Natural killer cell (primary cell): Measurements from ENCODE around the gene SYNGR1. TPM values are rescaled to one million over a fixed set of nuclear protein-coding genes. Genes with fewer than 3 reads are reported as not detected.

Experiments used
- ATAC-seq, 3 donors: fragments of 150-1000 bp in 2 of 3; fragments of 200-7000 bp in 1 of 3; cut with Tn5 transposase; 1 replicate in 1 of 3; 2 replicates in 2 of 3; pipeline ENCODE4 v1.10.0; 2021; ENCODE audit warnings: mild to moderate bottlenecking in 2 of 3, moderate library complexity in 2 of 3
- DNase-seq, 2 donors: peaks; one replicate each; pipeline versions ENCODE4 v3.0.0 to v3.0.0-alpha.2; 2013 to 2021; ENCODE audit warnings: mixed read lengths in 1 of 2
- H3K27ac ChIP-seq: one replicate; pipeline ENCODE4 v1.5.1; 2013; ENCODE audit warnings: mild to moderate bottlenecking, low read length
- H3K27me3 ChIP-seq: one replicate; pipeline ENCODE4 v1.6.1; 2013; ENCODE audit warnings: low read length; ENCODE audit not compliant: control insufficient read depth, insufficient read depth
- H3K36me3 ChIP-seq: one replicate; pipeline ENCODE4 v1.6.1; 2013; ENCODE audit warnings: low read length; ENCODE audit not compliant: control insufficient read depth, insufficient read depth
- H3K4me1 ChIP-seq: one replicate; pipeline ENCODE4 v1.6.1; 2013; ENCODE audit warnings: low read length; ENCODE audit not compliant: control insufficient read depth, insufficient read depth
- H3K4me3 ChIP-seq: one replicate; pipeline ENCODE4 v1.5.1; 2013; ENCODE audit warnings: low read length
- H3K9me3 ChIP-seq: one replicate; pipeline ENCODE4 v1.6.1; 2013; ENCODE audit warnings: low read length; ENCODE audit not compliant: control insufficient read depth, insufficient read depth
- H3K27ac Mint-ChIP-seq, 2 donors: one replicate each; pipeline ENCODE4 v1.8.0; 2022; ENCODE audit warnings: mild to moderate bottlenecking in 2 of 2, mixed read lengths in 2 of 2, moderate library complexity in 1 of 2
- H3K27me3 Mint-ChIP-seq, 2 donors: one replicate each; pipeline ENCODE4 v1.8.0; 2022; ENCODE audit warnings: low read depth in 2 of 2, mixed read lengths in 2 of 2
- H3K36me3 Mint-ChIP-seq: one replicate; pipeline ENCODE4 v1.8.0; 2022; ENCODE audit warnings: mixed read lengths
- H3K4me1 Mint-ChIP-seq, 2 donors: one replicate each; pipeline ENCODE4 v1.8.0; 2022; ENCODE audit warnings: mixed read lengths in 2 of 2
- H3K4me3 Mint-ChIP-seq: one replicate; pipeline ENCODE4 v1.8.0; 2022; ENCODE audit warnings: mild to moderate bottlenecking, moderate library complexity, mixed read lengths
- H3K9me3 Mint-ChIP-seq, 2 donors: one replicate each; pipeline ENCODE4 v1.8.0; 2022; ENCODE audit warnings: mixed read lengths in 2 of 2
- CTCF ChIP-seq: fragments of 200-600 bp; IDR thresholded peaks from one replicate; pipeline ENCODE4 v1.8.0; 2022; ENCODE audit warnings: antibody characterized with exemption
- WGBS: methylation state at CpG from one replicate; pipeline ENCODE4 v1.1.7; 2013; ENCODE audit warnings: missing lambda C conversion rate; ENCODE audit not compliant: insufficient coverage; 5-methylcytosine and 5-hydroxymethylcytosine counted together
- intact Hi-C: fragments of 100-400 bp; cut with micrococcal nuclease; formaldehyde crosslinking; loops from one replicate; pipeline ENCODE4 v1.14.2; 2022
- total RNA-seq, 4 donors: library from RNA; stranded (reverse); fragments of 120-200 nt in 1 of 4; gene quantifications; one replicate each; pipeline versions ENCODE4 v1.2.3 to v1.2.4, GENCODE V29; 2013 to 2022

Gene SYNGR1
- total RNA-seq: 10 to 100 TPM; 30.3 to 35.7 (median 31.3) TPM
- total RNA-seq (2013): 7.2 TPM

GRCh38 chr22:39349967-39350726 is at the start of gene SYNGR1:
Gene SYNGR1, plus strand, starts transcription at chr22:39349991. Its CDS starts 20 bp downstream, at chr22:39350011.
- Histone ChIP-seq H3K36me3 (no peaks in the 10 kb centered on the region), H3K27me3 (peaks cover 7% of the 10 kb centered on the region), H3K27ac (peak within 1 kb of the TSS; percentile 87), H3K9me3 (no peaks in the 10 kb centered on the region), H3K4me1 (peaks cover 59% of the 10 kb centered on the region), H3K4me3 (peak within 1 kb of the TSS; percentile 73)
- DNase-seq (peak in 1 of 2 donors; percentile 25), ATAC-seq (peak in 2 of 3 donors; percentile 3 to 4)
- Mint-ChIP-seq H3K27ac (peak within 1 kb of the TSS; percentile 83 to 86), H3K4me1 (peaks cover 14 to 30% of the 10 kb centered on the region in 2 donors), H3K4me3 (peak within 1 kb of the TSS; percentile 90), H3K27me3 (peaks cover 0 to 6% of the 10 kb centered on the region in 2 donors), H3K9me3 (no peaks in the 10 kb centered on the region), H3K36me3 (no peaks in the 10 kb centered on the region)
- intact Hi-C loops: no loop called here
- 1% methylated on average over 85 of the region's 87 CpGs for WGBS
- TF ChIP-seq CTCF: no peak

- no peak overlapping the region for H3K4me3 Mint-ChIP-seq
- TF ChIP-seq CTCF: no peak
- H3K4me1 Mint-ChIP-seq: peaks cover 14 to 17% of the 10 kb centered on the region in 2 donors
- Histone ChIP-seq H3K9me3 (no peaks in the 10 kb centered on the region), H3K4me1 (peaks cover 17% of the 10 kb centered on the region), H3K36me3 (no peaks in the 10 kb centered on the region), H3K4me3 (no peak overlapping the region), H3K27me3 (no peaks in the 10 kb centered on the region), H3K27ac (no peak overlapping the region)
- WGBS: 15% methylated on average over 19 of the region's 19 CpGs
- H3K27ac Mint-ChIP-seq: peak overlapping the region in 1 of 2 donors; percentile 68
- H3K9me3 Mint-ChIP-seq: no peaks in the 10 kb centered on the region
- DNase-seq (no peak), ATAC-seq (peak; percentile 24 to 45 (median 36))
- intact Hi-C loops: no loop called here
- peaks cover 17 to 21% of the 10 kb centered on the region in 2 donors for H3K27me3 Mint-ChIP-seq
- no peaks in the 10 kb centered on the region for H3K36me3 Mint-ChIP-seq
Observed at GRCh38 chr22:39300186-39300830, 49.5 kb upstream of the SYNGR1 start.

- Mint-ChIP-seq H3K9me3 (no peaks in the 10 kb centered on the region), H3K27ac (no peak overlapping the region), H3K4me3 (no peak overlapping the region), H3K27me3 (peaks cover 17 to 21% of the 10 kb centered on the region in 2 donors), H3K4me1 (peaks cover 14 to 17% of the 10 kb centered on the region in 2 donors), H3K36me3 (no peaks in the 10 kb centered on the region)
- H3K4me1 ChIP-seq: peaks cover 17% of the 10 kb centered on the region
- DNase-seq (no peak), ATAC-seq (no peak)
- H3K36me3 ChIP-seq: no peaks in the 10 kb centered on the region
- intact Hi-C loops: no loop called here
- 83% methylated on average over 9 of the region's 9 CpGs for WGBS
- H3K27ac ChIP-seq: no peak overlapping the region
- no peaks in the 10 kb centered on the region for H3K9me3 ChIP-seq
- H3K4me3 ChIP-seq: no peak overlapping the region
- TF ChIP-seq CTCF: no peak
- H3K27me3 ChIP-seq: no peaks in the 10 kb centered on the region
Observed at GRCh38 chr22:39301108-39301507, 48.7 kb upstream of the SYNGR1 start.
